Ovary (tissue), 3 donors: ENCODE data around the gene CENPF.

Experiments
- EP300 ChIP-seq: sonication (generic); formaldehyde crosslinking; IDR thresholded peaks from one replicate; pipeline ENCODE4 v1.6.1; 2017; ENCODE audit warnings: antibody characterized with exemption
- TF ChIP-seq, protein P1 (sequence below), 3 donors: fragments of 450-650 bp in 2 of 3; fragments of 200-600 bp in 1 of 3; IDR thresholded peaks; one replicate each; pipeline versions ENCODE4 v1.5.1 to v1.8.0; 2016 to 2022; ENCODE audit warnings: antibody characterized with exemption in 3 of 3, mild to moderate bottlenecking in 1 of 3
- donor health status: DM: no; HTN: no; CAD: no.

DNA sequence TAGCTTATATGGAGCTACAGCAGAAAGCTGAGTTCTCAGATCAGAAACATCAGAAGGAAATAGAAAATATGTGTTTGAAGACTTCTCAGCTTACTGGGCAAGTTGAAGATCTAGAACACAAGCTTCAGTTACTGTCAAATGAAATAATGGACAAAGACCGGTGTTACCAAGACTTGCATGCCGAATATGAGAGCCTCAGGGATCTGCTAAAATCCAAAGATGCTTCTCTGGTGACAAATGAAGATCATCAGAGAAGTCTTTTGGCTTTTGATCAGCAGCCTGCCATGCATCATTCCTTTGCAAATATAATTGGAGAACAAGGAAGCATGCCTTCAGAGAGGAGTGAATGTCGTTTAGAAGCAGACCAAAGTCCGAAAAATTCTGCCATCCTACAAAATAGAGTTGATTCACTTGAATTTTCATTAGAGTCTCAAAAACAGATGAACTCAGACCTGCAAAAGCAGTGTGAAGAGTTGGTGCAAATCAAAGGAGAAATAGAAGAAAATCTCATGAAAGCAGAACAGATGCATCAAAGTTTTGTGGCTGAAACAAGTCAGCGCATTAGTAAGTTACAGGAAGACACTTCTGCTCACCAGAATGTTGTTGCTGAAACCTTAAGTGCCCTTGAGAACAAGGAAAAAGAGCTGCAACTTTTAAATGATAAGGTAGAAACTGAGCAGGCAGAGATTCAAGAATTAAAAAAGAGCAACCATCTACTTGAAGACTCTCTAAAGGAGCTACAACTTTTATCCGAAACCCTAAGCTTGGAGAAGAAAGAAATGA, 37.6 kb downstream of the CENPF start:
- TF ChIP-seq EP300 = no peak
- TF ChIP-seq, protein P1, sequence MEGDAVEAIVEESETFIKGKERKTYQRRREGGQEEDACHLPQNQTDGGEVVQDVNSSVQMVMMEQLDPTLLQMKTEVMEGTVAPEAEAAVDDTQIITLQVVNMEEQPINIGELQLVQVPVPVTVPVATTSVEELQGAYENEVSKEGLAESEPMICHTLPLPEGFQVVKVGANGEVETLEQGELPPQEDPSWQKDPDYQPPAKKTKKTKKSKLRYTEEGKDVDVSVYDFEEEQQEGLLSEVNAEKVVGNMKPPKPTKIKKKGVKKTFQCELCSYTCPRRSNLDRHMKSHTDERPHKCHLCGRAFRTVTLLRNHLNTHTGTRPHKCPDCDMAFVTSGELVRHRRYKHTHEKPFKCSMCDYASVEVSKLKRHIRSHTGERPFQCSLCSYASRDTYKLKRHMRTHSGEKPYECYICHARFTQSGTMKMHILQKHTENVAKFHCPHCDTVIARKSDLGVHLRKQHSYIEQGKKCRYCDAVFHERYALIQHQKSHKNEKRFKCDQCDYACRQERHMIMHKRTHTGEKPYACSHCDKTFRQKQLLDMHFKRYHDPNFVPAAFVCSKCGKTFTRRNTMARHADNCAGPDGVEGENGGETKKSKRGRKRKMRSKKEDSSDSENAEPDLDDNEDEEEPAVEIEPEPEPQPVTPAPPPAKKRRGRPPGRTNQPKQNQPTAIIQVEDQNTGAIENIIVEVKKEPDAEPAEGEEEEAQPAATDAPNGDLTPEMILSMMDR (IDR thresholded peaks at IDR 0.05) = no peak
